ENCODE results near the gene RCHY1. TPM values are rescaled to one million over a fixed set of nuclear protein-coding genes. Genes with fewer than 3 reads are reported as not detected.

Gene RCHY1
- total RNA-seq, 1 experiment from 2014 or later: 33.4 TPM

GRCh38 chr4:75549019-75549418, 34.8 kb upstream of the RCHY1 start:
- ChIA-PET CTCF (no interaction called here), POLR2A (no interaction called here), RAD21 (ENCODE audit: low non-redundant PET in 1 of 2, low total read pairs in 2 of 2, uncharacterized antibody in 2 of 2, unreplicated experiment in 2 of 2) (no interaction called here)
- Histone ChIP-seq H3K27me3 (ENCODE audit: insufficient read depth, low read length) (no peaks in the 10 kb centered on the region), H3K9me3 (ENCODE audit: control insufficient read depth in 1 of 2, insufficient read depth in 1 of 2, low read depth in 1 of 2, low read length in 2 of 2) (no peaks in the 10 kb centered on the region), H3K4me2 (ENCODE audit: low read length) (no peak overlapping the region), H3K36me3 (ENCODE audit: control insufficient read depth in 1 of 2, insufficient read depth in 2 of 2, low read length in 2 of 2) (no peaks in the 10 kb centered on the region), H4K20me1 (ENCODE audit: insufficient read depth) (no peaks in the 10 kb centered on the region), H3K4me3 (replicated peaks in 1 of 2; ENCODE audit: low read depth in 1 of 2, low read length in 2 of 2) (no peak overlapping the region), H3K4me1 (ENCODE audit: control insufficient read depth in 1 of 2, insufficient read depth in 2 of 2, low read length in 2 of 2) (no peaks in the 10 kb centered on the region), H3K9me2 (ENCODE audit: insufficient read depth) (no peaks in the 10 kb centered on the region), H3K79me2 (ENCODE audit: insufficient read depth, low read length) (no peaks in the 10 kb centered on the region), H2AFZ (ENCODE audit: low read depth, low read length, poor library complexity, severe bottlenecking) (no peak overlapping the region), H3K9ac (ENCODE audit: low read length) (no peak overlapping the region), H3K27ac (ENCODE audit: low read depth, low read length) (no peak overlapping the region)
- no TSS peak for BruUV-seq (replicated peaks)
- intact Hi-C loops (cut with micrococcal nuclease): no loop called here
- DNase-seq (ENCODE audit: low read depth, low spot score) (no peak), ATAC-seq (no peak)
- TF ChIP-seq ATF3 (IDR thresholded peaks at IDR 0.05): no peak
- no peak for TF ChIP-seq SIN3A (IDR thresholded peaks at IDR 0.05; ENCODE audit: low read depth)
- TF ChIP-seq EZH2 (IDR thresholded peaks at IDR 0.05): no peak
- no peak for TF ChIP-seq ZBTB33 (IDR thresholded peaks at IDR 0.05; ENCODE audit: extremely low read depth, insufficient replicate concordance, low read length)
- TF ChIP-seq CBX3 (IDR thresholded peaks at IDR 0.05; ENCODE audit: low read depth): no peak
- TF ChIP-seq SP1 (IDR thresholded peaks at IDR 0.05; ENCODE audit: low read depth): no peak
- no peak for TF ChIP-seq EGR1 (IDR thresholded peaks at IDR 0.05; ENCODE audit: low read depth)
- TF ChIP-seq EZH2phosphoT487 (IDR thresholded peaks at IDR 0.05; ENCODE audit: borderline replicate concordance): no peak

All from HCT116 (cell line).